GM23338 (cell line): ENCODE measurements around the gene FOXP1. TPM values are rescaled to one million over a fixed set of nuclear protein-coding genes. Genes with fewer than 3 reads are reported as not detected.

ENCODE experiments used
- ATAC-seq: fragments of 200-7000 bp; cut with Tn5 transposase; 3 replicates; pipeline ENCODE4 v1.9.1; 2020
- DNase-seq: peaks from one replicate; pipeline ENCODE4 v3.0.0-alpha.2; 2015; ENCODE audit warnings: low spot score
- H2AFZ ChIP-seq: fragments of 200-600 bp; sonication (generic); 2 replicates; pipeline ENCODE4 v1.8.0; 2016; ENCODE audit warnings: antibody characterized with exemption, mild to moderate bottlenecking, moderate library complexity
- H3F3A ChIP-seq: fragments of 200-600 bp; sonication (generic); replicated peaks from 2 replicates; pipeline ENCODE4 v1.8.0; 2017; ENCODE audit warnings: antibody characterized with exemption, mixed run types, low read depth
- H3K27ac ChIP-seq: fragments of 200-600 bp; sonication (generic); 2 replicates; pipeline ENCODE4 v1.6.1; 2016; ENCODE audit warnings: low read depth
- H3K27me3 ChIP-seq: fragments of 200-600 bp; sonication (generic); 2 replicates; pipeline ENCODE4 v1.8.0; 2016; ENCODE audit warnings: mild to moderate bottlenecking, mixed run types, moderate library complexity; ENCODE audit not compliant: insufficient read depth
- H3K36me3 ChIP-seq: fragments of 200-600 bp; sonication (generic); 2 replicates; pipeline ENCODE4 v1.8.0; 2016; ENCODE audit warnings: mild to moderate bottlenecking; ENCODE audit not compliant: insufficient read depth
- H3K4me1 ChIP-seq: fragments of 200-600 bp; sonication (generic); 2 replicates; pipeline ENCODE4 v1.8.0; 2016; ENCODE audit warnings: mild to moderate bottlenecking, moderate library complexity; ENCODE audit not compliant: insufficient read depth
- H3K4me2 ChIP-seq: fragments of 200-600 bp; sonication (generic); 2 replicates; pipeline ENCODE4 v1.7.1; 2017; ENCODE audit warnings: mixed run types
- H3K4me3 ChIP-seq: fragments of 200-600 bp; sonication (generic); 2 replicates; pipeline ENCODE4 v1.6.1; 2016; ENCODE audit warnings: mixed run types
- H3K79me2 ChIP-seq: fragments of 200-600 bp; sonication (generic); replicated peaks from 2 replicates; pipeline ENCODE4 v1.8.0; 2017; ENCODE audit warnings: mild to moderate bottlenecking; ENCODE audit not compliant: insufficient read depth
- H3K9me2 ChIP-seq: fragments of 200-600 bp; sonication (generic); 2 replicates; pipeline ENCODE4 v1.8.0; 2017; ENCODE audit not compliant: insufficient read depth
- H4K20me1 ChIP-seq: fragments of 200-600 bp; sonication (generic); replicated peaks from 2 replicates; pipeline ENCODE4 v1.8.0; 2017; ENCODE audit warnings: mild to moderate bottlenecking; ENCODE audit not compliant: insufficient read depth
- H3K27ac Mint-ChIP-seq: 2 replicates; pipeline ENCODE4 v1.8.0; 2020; ENCODE audit warnings: inconsistent platforms, mild to moderate bottlenecking, moderate library complexity, mixed read lengths
- H3K27me3 Mint-ChIP-seq: 3 replicates; pipeline ENCODE4 v1.8.0; 2022; ENCODE audit warnings: low read depth, mild to moderate bottlenecking, moderate library complexity, mixed read lengths, inconsistent platforms; ENCODE audit not compliant: insufficient read depth, poor library complexity
- H3K36me3 Mint-ChIP-seq: 3 replicates; pipeline ENCODE4 v1.8.0; 2021; ENCODE audit warnings: low read depth, mild to moderate bottlenecking, inconsistent platforms, moderate library complexity, mixed read lengths
- H3K4me1 Mint-ChIP-seq: 3 replicates; pipeline ENCODE4 v1.8.0; 2020; ENCODE audit warnings: mild to moderate bottlenecking, inconsistent platforms, mixed read lengths
- H3K4me3 Mint-ChIP-seq: 3 replicates; pipeline ENCODE4 v1.8.0; 2021; ENCODE audit warnings: moderate library complexity, mild to moderate bottlenecking, inconsistent platforms, mixed read lengths
- H3K9me3 Mint-ChIP-seq: 3 replicates; pipeline ENCODE4 v1.8.0; 2020; ENCODE audit warnings: moderate library complexity, mild to moderate bottlenecking, inconsistent platforms, mixed read lengths
- EZH2phosphoT487 ChIP-seq: fragments of 200-600 bp; sonication (generic); IDR thresholded peaks from one replicate; pipeline ENCODE4 v1.8.1; 2018; ENCODE audit warnings: antibody characterized with exemption; ENCODE audit not compliant: unreplicated experiment
- NANOG ChIP-seq: IDR thresholded peaks from 2 replicates; pipeline ENCODE4 v1.6.1; 2016; ENCODE audit warnings: antibody characterized with exemption, borderline replicate concordance
- STAT1 ChIP-seq: IDR thresholded peaks from one replicate; pipeline ENCODE4 v1.6.1; 2016; ENCODE audit warnings: antibody characterized with exemption; ENCODE audit not compliant: unreplicated experiment
- ZNF114 ChIP-seq: fragments of 250-450 bp; sonication (Bioruptor Pico); IDR thresholded peaks from 2 replicates; pipeline ENCODE4 v1.5.0; 2020; ENCODE audit warnings: mild to moderate bottlenecking, moderate library complexity
- ZNF331 ChIP-seq: fragments of 250-450 bp; sonication (Bioruptor Pico); IDR thresholded peaks from 2 replicates; pipeline ENCODE4 v1.5.0; 2020; ENCODE audit warnings: low read depth, mild to moderate bottlenecking, moderate library complexity
- ZNF462 ChIP-seq: fragments of 250-450 bp; sonication (Bioruptor Pico); IDR thresholded peaks from 2 replicates; pipeline ENCODE4 v1.5.0; 2020; ENCODE audit warnings: mild to moderate bottlenecking, moderate library complexity
- polyA plus RNA-seq: library from polyadenylated mRNA; unstranded; fragments of >200 nt; fragmentation: Nextera tagmentation; extraction: Ambion mirVana; gene quantifications from 2 replicates; pipeline ENCODE4 v1.2.1, GENCODE V29; 2016
- total RNA-seq: library from RNA; depleted of rRNA; stranded (reverse); fragments of >200 nt; shearing (Covaris generic); gene quantifications from 2 replicates; pipeline ENCODE4 v1.2.3, GENCODE V29; 2014
- TF ChIP-seq, protein P1 (sequence below): IDR thresholded peaks from one replicate; pipeline ENCODE4 v1.6.1; 2018; ENCODE audit warnings: antibody characterized with exemption; ENCODE audit not compliant: unreplicated experiment
- TF ChIP-seq, protein P2 (sequence below), 2 experiments: fragments of 200-600 bp in 1 of 2; sonication (generic) in 1 of 2; conservative IDR thresholded peaks; 2 replicates each; pipeline versions ENCODE4 v1.5.1 to v1.6.1; 2016 to 2017; ENCODE audit warnings: antibody characterized with exemption in 2 of 2, low read depth in 2 of 2, mild to moderate bottlenecking in 2 of 2, moderate library complexity in 1 of 2
- TF ChIP-seq, protein P3 (sequence below): IDR thresholded peaks from 2 replicates; pipeline ENCODE4 v1.6.1; 2016; ENCODE audit warnings: antibody characterized with exemption

FOXP1 gene
- total and polyA plus RNA-seq, 2 experiments from 2014 or later, result 32.9 to 35.5 TPM

- ATAC-seq (no peak), DNase-seq (no peak)
- Histone ChIP-seq H3K27ac (no peak overlapping the region), H3K4me1 (no peaks in the 10 kb centered on the region), H3F3A (no peaks in the 10 kb centered on the region), H2AFZ (no peak overlapping the region), H3K4me3 (no peak overlapping the region), H3K4me2 (no peak overlapping the region), H3K79me2 (no peaks in the 10 kb centered on the region), H3K27me3 (no peaks in the 10 kb centered on the region), H4K20me1 (no peaks in the 10 kb centered on the region), H3K9me2 (0 out of 2 replicates have a peak, but pooled peaks cover 4% of the 10 kb centered on the region), H3K36me3 (no peaks in the 10 kb centered on the region)
- 0 out of 3 replicates have a peak, but pooled peaks cover 2% of the 10 kb centered on the region for H3K4me1 Mint-ChIP-seq
- peaks cover 3% of the 10 kb centered on the region for H3K27me3 Mint-ChIP-seq
- H3K9me3 Mint-ChIP-seq, result peaks cover 3% of the 10 kb centered on the region; the same call in 1 of the 3 replicates
- no peak overlapping the region for H3K27ac Mint-ChIP-seq
- H3K4me3 Mint-ChIP-seq, result no peak overlapping the region
- peaks cover 2% of the 10 kb centered on the region; the same call in 1 of the 3 replicates for H3K36me3 Mint-ChIP-seq
- TF ChIP-seq, protein P1, sequence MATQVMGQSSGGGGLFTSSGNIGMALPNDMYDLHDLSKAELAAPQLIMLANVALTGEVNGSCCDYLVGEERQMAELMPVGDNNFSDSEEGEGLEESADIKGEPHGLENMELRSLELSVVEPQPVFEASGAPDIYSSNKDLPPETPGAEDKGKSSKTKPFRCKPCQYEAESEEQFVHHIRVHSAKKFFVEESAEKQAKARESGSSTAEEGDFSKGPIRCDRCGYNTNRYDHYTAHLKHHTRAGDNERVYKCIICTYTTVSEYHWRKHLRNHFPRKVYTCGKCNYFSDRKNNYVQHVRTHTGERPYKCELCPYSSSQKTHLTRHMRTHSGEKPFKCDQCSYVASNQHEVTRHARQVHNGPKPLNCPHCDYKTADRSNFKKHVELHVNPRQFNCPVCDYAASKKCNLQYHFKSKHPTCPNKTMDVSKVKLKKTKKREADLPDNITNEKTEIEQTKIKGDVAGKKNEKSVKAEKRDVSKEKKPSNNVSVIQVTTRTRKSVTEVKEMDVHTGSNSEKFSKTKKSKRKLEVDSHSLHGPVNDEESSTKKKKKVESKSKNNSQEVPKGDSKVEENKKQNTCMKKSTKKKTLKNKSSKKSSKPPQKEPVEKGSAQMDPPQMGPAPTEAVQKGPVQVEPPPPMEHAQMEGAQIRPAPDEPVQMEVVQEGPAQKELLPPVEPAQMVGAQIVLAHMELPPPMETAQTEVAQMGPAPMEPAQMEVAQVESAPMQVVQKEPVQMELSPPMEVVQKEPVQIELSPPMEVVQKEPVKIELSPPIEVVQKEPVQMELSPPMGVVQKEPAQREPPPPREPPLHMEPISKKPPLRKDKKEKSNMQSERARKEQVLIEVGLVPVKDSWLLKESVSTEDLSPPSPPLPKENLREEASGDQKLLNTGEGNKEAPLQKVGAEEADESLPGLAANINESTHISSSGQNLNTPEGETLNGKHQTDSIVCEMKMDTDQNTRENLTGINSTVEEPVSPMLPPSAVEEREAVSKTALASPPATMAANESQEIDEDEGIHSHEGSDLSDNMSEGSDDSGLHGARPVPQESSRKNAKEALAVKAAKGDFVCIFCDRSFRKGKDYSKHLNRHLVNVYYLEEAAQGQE, result no peak
- TF ChIP-seq EZH2phosphoT487, result no peak
Observed at GRCh38 chr3:71629711-71630110, 46.2 kb upstream of the FOXP1 start.

DNA sequence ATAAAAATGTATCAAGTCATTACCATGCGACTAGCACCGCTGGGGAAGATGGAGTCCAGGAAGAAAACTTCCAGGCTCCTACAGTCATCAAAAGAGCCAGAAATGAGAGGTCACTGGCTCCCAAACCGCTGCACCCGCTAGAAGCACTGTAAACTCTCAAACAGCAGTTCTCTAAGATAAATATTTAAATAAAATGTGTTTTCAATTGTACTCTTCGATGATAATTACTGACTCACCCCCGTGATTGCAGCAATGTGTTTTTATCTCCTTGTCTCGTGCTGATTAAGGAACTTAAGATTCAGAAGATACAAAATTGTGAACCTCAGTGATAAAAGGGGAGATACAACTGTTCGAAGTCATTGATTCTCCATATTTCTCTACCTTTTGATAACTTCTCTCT lies 45.8 kb upstream of the FOXP1 start:
- H3K27me3 ChIP-seq, result no peaks in the 10 kb centered on the region
- no peak for ATAC-seq
- H3K4me1 ChIP-seq, result no peaks in the 10 kb centered on the region
- H3K9me2 ChIP-seq, result 0 out of 2 replicates have a peak, but pooled peaks cover 4% of the 10 kb centered on the region
- no peak overlapping the region for H3K4me3 ChIP-seq
- peaks cover 3% of the 10 kb centered on the region for H3K27me3 Mint-ChIP-seq
- H3K4me2 ChIP-seq, result no peak overlapping the region
- no peak for DNase-seq
- H3K4me1 Mint-ChIP-seq, result 0 out of 3 replicates have a peak, but pooled peaks cover 2% of the 10 kb centered on the region
- H3K36me3 Mint-ChIP-seq, result peaks cover 2% of the 10 kb centered on the region; the same call in 1 of the 3 replicates
- H3K27ac Mint-ChIP-seq, result no peak overlapping the region
- no peak overlapping the region for H3K4me3 Mint-ChIP-seq
- no peaks in the 10 kb centered on the region for H3K36me3 ChIP-seq
- H3F3A ChIP-seq, result no peaks in the 10 kb centered on the region
- no peak for TF ChIP-seq NANOG
- TF ChIP-seq STAT1, result no peak
- no peak for TF ChIP-seq ZNF331 (CRISPR knock-in tag)
- TF ChIP-seq ZNF114, result no peak
- TF ChIP-seq, protein P2, sequence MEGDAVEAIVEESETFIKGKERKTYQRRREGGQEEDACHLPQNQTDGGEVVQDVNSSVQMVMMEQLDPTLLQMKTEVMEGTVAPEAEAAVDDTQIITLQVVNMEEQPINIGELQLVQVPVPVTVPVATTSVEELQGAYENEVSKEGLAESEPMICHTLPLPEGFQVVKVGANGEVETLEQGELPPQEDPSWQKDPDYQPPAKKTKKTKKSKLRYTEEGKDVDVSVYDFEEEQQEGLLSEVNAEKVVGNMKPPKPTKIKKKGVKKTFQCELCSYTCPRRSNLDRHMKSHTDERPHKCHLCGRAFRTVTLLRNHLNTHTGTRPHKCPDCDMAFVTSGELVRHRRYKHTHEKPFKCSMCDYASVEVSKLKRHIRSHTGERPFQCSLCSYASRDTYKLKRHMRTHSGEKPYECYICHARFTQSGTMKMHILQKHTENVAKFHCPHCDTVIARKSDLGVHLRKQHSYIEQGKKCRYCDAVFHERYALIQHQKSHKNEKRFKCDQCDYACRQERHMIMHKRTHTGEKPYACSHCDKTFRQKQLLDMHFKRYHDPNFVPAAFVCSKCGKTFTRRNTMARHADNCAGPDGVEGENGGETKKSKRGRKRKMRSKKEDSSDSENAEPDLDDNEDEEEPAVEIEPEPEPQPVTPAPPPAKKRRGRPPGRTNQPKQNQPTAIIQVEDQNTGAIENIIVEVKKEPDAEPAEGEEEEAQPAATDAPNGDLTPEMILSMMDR (conservative IDR thresholded peaks at IDR 0.05; ENCODE audit: low read depth in 2 of 2), result no peak
- TF ChIP-seq ZNF462 (CRISPR knock-in tag), result no peak
- TF ChIP-seq, protein P3, sequence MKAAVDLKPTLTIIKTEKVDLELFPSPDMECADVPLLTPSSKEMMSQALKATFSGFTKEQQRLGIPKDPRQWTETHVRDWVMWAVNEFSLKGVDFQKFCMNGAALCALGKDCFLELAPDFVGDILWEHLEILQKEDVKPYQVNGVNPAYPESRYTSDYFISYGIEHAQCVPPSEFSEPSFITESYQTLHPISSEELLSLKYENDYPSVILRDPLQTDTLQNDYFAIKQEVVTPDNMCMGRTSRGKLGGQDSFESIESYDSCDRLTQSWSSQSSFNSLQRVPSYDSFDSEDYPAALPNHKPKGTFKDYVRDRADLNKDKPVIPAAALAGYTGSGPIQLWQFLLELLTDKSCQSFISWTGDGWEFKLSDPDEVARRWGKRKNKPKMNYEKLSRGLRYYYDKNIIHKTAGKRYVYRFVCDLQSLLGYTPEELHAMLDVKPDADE, result no peak
- peaks cover 3% of the 10 kb centered on the region; the same call in 1 of the 3 replicates for H3K9me3 Mint-ChIP-seq
- no peak overlapping the region for H3K27ac ChIP-seq
- H3K79me2 ChIP-seq, result no peaks in the 10 kb centered on the region
- no peaks in the 10 kb centered on the region for H4K20me1 ChIP-seq
- H2AFZ ChIP-seq, result no peak overlapping the region
